Liver (tissue), 9 donors: ENCODE measurements around the gene SLC30A4. TPM values are rescaled to one million over a fixed set of nuclear protein-coding genes. Genes with fewer than 3 reads are reported as not detected.
A peak's percentile ranks its signal among the peaks of the same experiment; 100 is the strongest.

Experiments used
- DNase-seq: peaks from one replicate; pipeline ENCODE4 v3.0.0-alpha.2; 2017; ENCODE audit warnings: low spot score
- H3K27ac ChIP-seq, 2 donors: one replicate each; pipeline ENCODE4 v1.7.0; 2013; ENCODE audit warnings: inconsistent platforms in 2 of 2, low read length in 2 of 2, control low read depth in 1 of 2, low read depth in 1 of 2, mild to moderate bottlenecking in 1 of 2
- H3K27me3 ChIP-seq, 4 donors: one replicate each; pipeline versions ENCODE4 v1.6.1 to v1.7.0; 2013; ENCODE audit warnings: low read length in 3 of 4, inconsistent platforms in 1 of 4, mild to moderate bottlenecking in 1 of 4, moderate library complexity in 1 of 4; ENCODE audit not compliant: control insufficient read depth in 4 of 4, insufficient read depth in 4 of 4
- H3K36me3 ChIP-seq, 4 donors: one replicate each; pipeline versions ENCODE4 v1.6.1 to v1.7.0; 2013; ENCODE audit warnings: low read length in 3 of 4, mild to moderate bottlenecking in 3 of 4, low read depth in 1 of 4, moderate library complexity in 1 of 4; ENCODE audit not compliant: control insufficient read depth in 4 of 4, insufficient read depth in 3 of 4
- H3K4me1 ChIP-seq, 4 donors: one replicate each; pipeline versions ENCODE4 v1.6.1 to v1.7.0; 2013; ENCODE audit warnings: low read length in 3 of 4, mild to moderate bottlenecking in 3 of 4, moderate library complexity in 1 of 4; ENCODE audit not compliant: control insufficient read depth in 4 of 4, insufficient read depth in 4 of 4
- H3K4me3 ChIP-seq, 3 donors: one replicate each; pipeline versions ENCODE4 v1.6.1 to v1.7.0; 2013; ENCODE audit warnings: low read length in 3 of 3, control low read depth in 1 of 3, low read depth in 1 of 3, mild to moderate bottlenecking in 1 of 3
- H3K9ac ChIP-seq, 2 donors: one replicate each; pipeline ENCODE4 v1.7.0; 2013; ENCODE audit warnings: low read length in 2 of 2, mild to moderate bottlenecking in 2 of 2, moderate library complexity in 2 of 2, control low read depth in 1 of 2, low read depth in 1 of 2
- H3K9me3 ChIP-seq, 4 donors: one replicate each; pipeline versions ENCODE4 v1.6.1 to v1.7.0; 2013; ENCODE audit warnings: low read length in 3 of 4; ENCODE audit not compliant: control insufficient read depth in 4 of 4
- CTCF ChIP-seq: fragments of 150-350 bp; IDR thresholded peaks from 2 replicates; pipeline ENCODE4 v1.5.1; 2017; ENCODE audit warnings: improper control_type of control experiment, low read depth, low read length; ENCODE audit not compliant: missing input control
- EGR1 ChIP-seq, 2 donors: IDR thresholded peaks; 2 replicates each; pipeline ENCODE4 v1.6.1; 2016 to 2018; ENCODE audit warnings: antibody characterized with exemption in 2 of 2, low read depth in 2 of 2
- FOXA1 ChIP-seq: IDR thresholded peaks from 2 replicates; pipeline ENCODE4 v1.6.1; 2016; ENCODE audit warnings: antibody characterized with exemption
- FOXA2 ChIP-seq: IDR thresholded peaks from 2 replicates; pipeline ENCODE4 v1.6.1; 2016; ENCODE audit warnings: antibody characterized with exemption
- GABPA ChIP-seq, 2 donors: IDR thresholded peaks in 1 of 2; conservative IDR thresholded peaks in 1 of 2; 2 replicates each; pipeline ENCODE4 v1.6.1; 2016; ENCODE audit warnings: antibody characterized with exemption in 2 of 2, mild to moderate bottlenecking in 1 of 2, moderate library complexity in 1 of 2
- HNF4A ChIP-seq, 2 donors: conservative IDR thresholded peaks; 2 replicates each; pipeline ENCODE4 v1.6.1; 2016; ENCODE audit warnings: antibody characterized with exemption in 2 of 2, mild to moderate bottlenecking in 2 of 2
- HNF4G ChIP-seq: IDR thresholded peaks from 2 replicates; pipeline ENCODE4 v1.6.1; 2016; ENCODE audit warnings: antibody characterized with exemption
- NR2F2 ChIP-seq: IDR thresholded peaks from 2 replicates; pipeline ENCODE4 v1.6.1; 2016; ENCODE audit warnings: antibody characterized with exemption
- RAD21 ChIP-seq, 2 donors: IDR thresholded peaks; 2 replicates each; pipeline ENCODE4 v1.6.1; 2016; ENCODE audit warnings: antibody characterized with exemption in 2 of 2, mild to moderate bottlenecking in 2 of 2
- RXRA ChIP-seq, 2 donors: IDR thresholded peaks; 2 replicates each; pipeline ENCODE4 v1.6.1; 2017 to 2018; ENCODE audit warnings: antibody characterized with exemption in 2 of 2, mild to moderate bottlenecking in 1 of 2
- SP1 ChIP-seq: IDR thresholded peaks from 2 replicates; pipeline ENCODE4 v1.6.1; 2018; ENCODE audit warnings: antibody characterized with exemption, mild to moderate bottlenecking
- TAF1 ChIP-seq: conservative IDR thresholded peaks from 2 replicates; pipeline ENCODE4 v1.6.1; 2016; ENCODE audit warnings: antibody characterized with exemption, mild to moderate bottlenecking
- YY1 ChIP-seq: IDR thresholded peaks from 2 replicates; pipeline ENCODE4 v1.6.1; 2016; ENCODE audit warnings: antibody characterized with exemption, mild to moderate bottlenecking
- WGBS: extraction: QIAGEN DNeasy Blood & Tissue Kit; methylation state at CpG from one replicate; pipeline ENCODE4 v1.1.7; 2013; 5-methylcytosine and 5-hydroxymethylcytosine counted together
- polyA plus RNA-seq, 2 donors: library from polyadenylated mRNA; stranded (reverse) in 1 of 2; unstranded in 1 of 2; fragments of 200-250 nt in 1 of 2; fragments of >200 nt in 1 of 2; fragmentation: Nextera tagmentation in 1 of 2; extraction: Ambion mirVana in 1 of 2; gene quantifications; one replicate each; pipeline versions ENCODE4 v1.2.1 to v1.2.3, GENCODE V29; 2013 to 2015
- total RNA-seq, 2 donors: library from RNA; depleted of rRNA; stranded (reverse); fragments of >200 nt; gene quantifications; one replicate each; pipeline ENCODE4 v1.2.3, GENCODE V29; 2014
- TF ChIP-seq, protein P1 (sequence below): IDR thresholded peaks from 2 replicates; pipeline ENCODE4 v1.6.1; 2016; ENCODE audit warnings: antibody characterized with exemption
- TF ChIP-seq, protein P2 (sequence below): IDR thresholded peaks from 2 replicates; pipeline ENCODE4 v1.6.1; 2016; ENCODE audit warnings: antibody characterized with exemption
- TF ChIP-seq, protein P3 (sequence below): IDR thresholded peaks from 2 replicates; pipeline ENCODE4 v1.6.1; 2016; ENCODE audit warnings: antibody characterized with exemption
- TF ChIP-seq, protein P4 (sequence below): IDR thresholded peaks from 2 replicates; pipeline ENCODE4 v1.6.1; 2016; ENCODE audit warnings: antibody characterized with exemption, mild to moderate bottlenecking
- donor health status: healthy.
- donor health status: healthy.
- donor health status: healthy.
- donor health status: healthy.
- donor health status: healthy.

Gene SLC30A4
- total and polyA plus RNA-seq, 4 donors = 0.69 to 5.6 (median 2.7) TPM

DNA sequence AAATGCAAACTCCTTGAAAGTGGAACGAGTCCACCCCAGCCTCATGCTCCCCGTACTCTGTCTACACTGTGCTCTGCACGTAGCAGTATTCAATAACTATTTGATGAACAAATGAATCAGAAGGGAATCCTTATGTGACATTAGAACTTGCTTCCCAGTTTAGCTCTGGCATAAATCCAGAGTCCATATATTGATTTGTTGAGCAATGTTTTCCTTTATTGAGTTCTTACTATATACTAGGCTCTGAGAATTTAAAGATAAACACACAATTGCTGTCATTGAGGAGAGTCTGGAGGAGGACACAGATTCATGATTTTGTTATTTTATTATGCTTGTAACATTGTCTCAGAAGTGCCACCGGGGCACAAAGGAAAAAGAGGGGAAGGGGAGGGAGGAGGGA lies 73.2 kb downstream of the SLC30A4 start:
- no peak for DNase-seq
- WGBS = 44% methylated on average over 4 of the region's 4 CpGs
- no peaks in the 10 kb centered on the region for H3K27me3 ChIP-seq
- H3K27ac ChIP-seq = no peak overlapping the region
- H3K4me1 ChIP-seq = peaks cover 2 to 22% (median 12%) of the 10 kb centered on the region in 4 donors
- H3K36me3 ChIP-seq = no peaks in the 10 kb centered on the region
- TF ChIP-seq, protein P1, sequence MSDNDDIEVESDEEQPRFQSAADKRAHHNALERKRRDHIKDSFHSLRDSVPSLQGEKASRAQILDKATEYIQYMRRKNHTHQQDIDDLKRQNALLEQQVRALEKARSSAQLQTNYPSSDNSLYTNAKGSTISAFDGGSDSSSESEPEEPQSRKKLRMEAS = no peak
- TF ChIP-seq, protein P2, sequence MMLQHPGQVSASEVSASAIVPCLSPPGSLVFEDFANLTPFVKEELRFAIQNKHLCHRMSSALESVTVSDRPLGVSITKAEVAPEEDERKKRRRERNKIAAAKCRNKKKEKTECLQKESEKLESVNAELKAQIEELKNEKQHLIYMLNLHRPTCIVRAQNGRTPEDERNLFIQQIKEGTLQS = no peak
- TF ChIP-seq FOXA2 (no peak), YY1 (no peak), RAD21 (IDR thresholded peaks at IDR 0.05) (no peak), NR2F2 (no peak), HNF4G (no peak), FOXA1 (no peak), HNF4A (conservative IDR thresholded peaks at IDR 0.05) (peak in 1 of 2 donors; percentile 12), RXRA (IDR thresholded peaks at IDR 0.05) (peak in 1 of 2 donors; percentile 34), EGR1 (IDR thresholded peaks at IDR 0.05; ENCODE audit: low read depth in 2 of 2) (no peak), GABPA (IDR thresholded peaks at IDR 0.05 in 1 of 2, conservative IDR thresholded peaks at IDR 0.05 in 1 of 2) (no peak), CTCF (no peak)
- TF ChIP-seq, protein P3, sequence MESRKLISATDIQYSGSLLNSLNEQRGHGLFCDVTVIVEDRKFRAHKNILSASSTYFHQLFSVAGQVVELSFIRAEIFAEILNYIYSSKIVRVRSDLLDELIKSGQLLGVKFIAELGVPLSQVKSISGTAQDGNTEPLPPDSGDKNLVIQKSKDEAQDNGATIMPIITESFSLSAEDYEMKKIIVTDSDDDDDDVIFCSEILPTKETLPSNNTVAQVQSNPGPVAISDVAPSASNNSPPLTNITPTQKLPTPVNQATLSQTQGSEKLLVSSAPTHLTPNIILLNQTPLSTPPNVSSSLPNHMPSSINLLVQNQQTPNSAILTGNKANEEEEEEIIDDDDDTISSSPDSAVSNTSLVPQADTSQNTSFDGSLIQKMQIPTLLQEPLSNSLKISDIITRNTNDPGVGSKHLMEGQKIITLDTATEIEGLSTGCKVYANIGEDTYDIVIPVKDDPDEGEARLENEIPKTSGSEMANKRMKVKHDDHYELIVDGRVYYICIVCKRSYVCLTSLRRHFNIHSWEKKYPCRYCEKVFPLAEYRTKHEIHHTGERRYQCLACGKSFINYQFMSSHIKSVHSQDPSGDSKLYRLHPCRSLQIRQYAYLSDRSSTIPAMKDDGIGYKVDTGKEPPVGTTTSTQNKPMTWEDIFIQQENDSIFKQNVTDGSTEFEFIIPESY = no peak
- no peaks in the 10 kb centered on the region for H3K9me3 ChIP-seq
- H3K9ac ChIP-seq = no peak overlapping the region
- H3K4me3 ChIP-seq = no peak overlapping the region

- TF ChIP-seq NR2F2 (no peak), FOXA1 (no peak), EGR1 (IDR thresholded peaks at IDR 0.05; ENCODE audit: low read depth in 2 of 2) (no peak), TAF1 (no peak), GABPA (IDR thresholded peaks at IDR 0.05 in 1 of 2, conservative IDR thresholded peaks at IDR 0.05 in 1 of 2) (no peak), SP1 (no peak)
- TF ChIP-seq, protein P4, sequence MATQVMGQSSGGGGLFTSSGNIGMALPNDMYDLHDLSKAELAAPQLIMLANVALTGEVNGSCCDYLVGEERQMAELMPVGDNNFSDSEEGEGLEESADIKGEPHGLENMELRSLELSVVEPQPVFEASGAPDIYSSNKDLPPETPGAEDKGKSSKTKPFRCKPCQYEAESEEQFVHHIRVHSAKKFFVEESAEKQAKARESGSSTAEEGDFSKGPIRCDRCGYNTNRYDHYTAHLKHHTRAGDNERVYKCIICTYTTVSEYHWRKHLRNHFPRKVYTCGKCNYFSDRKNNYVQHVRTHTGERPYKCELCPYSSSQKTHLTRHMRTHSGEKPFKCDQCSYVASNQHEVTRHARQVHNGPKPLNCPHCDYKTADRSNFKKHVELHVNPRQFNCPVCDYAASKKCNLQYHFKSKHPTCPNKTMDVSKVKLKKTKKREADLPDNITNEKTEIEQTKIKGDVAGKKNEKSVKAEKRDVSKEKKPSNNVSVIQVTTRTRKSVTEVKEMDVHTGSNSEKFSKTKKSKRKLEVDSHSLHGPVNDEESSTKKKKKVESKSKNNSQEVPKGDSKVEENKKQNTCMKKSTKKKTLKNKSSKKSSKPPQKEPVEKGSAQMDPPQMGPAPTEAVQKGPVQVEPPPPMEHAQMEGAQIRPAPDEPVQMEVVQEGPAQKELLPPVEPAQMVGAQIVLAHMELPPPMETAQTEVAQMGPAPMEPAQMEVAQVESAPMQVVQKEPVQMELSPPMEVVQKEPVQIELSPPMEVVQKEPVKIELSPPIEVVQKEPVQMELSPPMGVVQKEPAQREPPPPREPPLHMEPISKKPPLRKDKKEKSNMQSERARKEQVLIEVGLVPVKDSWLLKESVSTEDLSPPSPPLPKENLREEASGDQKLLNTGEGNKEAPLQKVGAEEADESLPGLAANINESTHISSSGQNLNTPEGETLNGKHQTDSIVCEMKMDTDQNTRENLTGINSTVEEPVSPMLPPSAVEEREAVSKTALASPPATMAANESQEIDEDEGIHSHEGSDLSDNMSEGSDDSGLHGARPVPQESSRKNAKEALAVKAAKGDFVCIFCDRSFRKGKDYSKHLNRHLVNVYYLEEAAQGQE = no peak
- TF ChIP-seq, protein P1 = no peak
- TF ChIP-seq, protein P2 = no peak
- 79% methylated on average over 13 of the region's 13 CpGs for WGBS
- no peak overlapping the region for H3K27ac ChIP-seq
- no peaks in the 10 kb centered on the region for H3K9me3 ChIP-seq
- no peaks in the 10 kb centered on the region for H3K27me3 ChIP-seq
- DNase-seq = no peak
- H3K4me1 ChIP-seq = peaks cover 2 to 22% (median 12%) of the 10 kb centered on the region in 4 donors
- H3K9ac ChIP-seq = no peak overlapping the region
- no peaks in the 10 kb centered on the region for H3K36me3 ChIP-seq
- no peak overlapping the region for H3K4me3 ChIP-seq
Measured at GRCh38 chr15:45448066-45448915, 74.3 kb downstream of the SLC30A4 start.
